HG03342 (cell line): ENCODE measurements around the gene ACTG2.
"Not testable (repeated sequence)": the region's sequence is repeated elsewhere in the genome, so short reads cannot be mapped to it uniquely, and the experiment has no call there.

ENCODE experiments used
- ATAC-seq: cut with Tn5 transposase; IDR thresholded peaks from one replicate; pipeline ENCODE4 v1.9.1; 2021; ENCODE audit warnings: mild to moderate bottlenecking, moderate library complexity; ENCODE audit not compliant: unreplicated experiment

Gene ACTG2

GRCh38 chr2:73892631-73893329 is at the start of gene ACTG2:
TSS of gene ACTG2 (plus strand) at chr2:73893008. CDS start at chr2:73901312, 8,304 bp downstream.
- ATAC-seq: no peak

GRCh38 chr2:73844087-73844486 is 48.7 kb upstream of the ACTG2 start:
- ATAC-seq: no peak

- ATAC-seq: no peak
Measured at GRCh38 chr2:73850009-73850408, 42.8 kb upstream of the ACTG2 start.

- no peak for ATAC-seq
Measured at GRCh38 chr2:73851274-73851673, 41.5 kb upstream of the ACTG2 start.

- ATAC-seq: no peak
Measured at GRCh38 chr2:73852020-73852419, 40.8 kb upstream of the ACTG2 start.

DNA sequence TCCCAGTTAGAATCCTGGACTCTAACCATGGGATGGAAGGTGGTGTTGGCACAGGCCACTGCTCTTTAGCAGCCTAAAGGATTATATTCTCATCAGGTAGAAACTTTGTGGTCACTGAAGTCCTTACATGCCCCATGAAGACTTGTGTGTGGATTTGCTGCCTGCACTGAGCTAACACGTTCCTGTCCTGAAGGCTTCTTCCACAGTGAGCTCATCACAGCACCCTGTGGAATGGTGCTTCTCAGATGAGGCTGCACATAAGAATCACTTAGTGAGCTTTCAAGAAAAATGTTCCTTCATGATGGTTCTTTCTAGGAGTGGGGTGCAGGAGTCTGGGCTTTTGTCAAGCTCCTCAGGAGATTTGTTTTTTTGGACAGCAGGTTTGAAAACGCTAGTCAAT is 37.3 kb upstream of the ACTG2 start:
- ATAC-seq: no peak

DNA sequence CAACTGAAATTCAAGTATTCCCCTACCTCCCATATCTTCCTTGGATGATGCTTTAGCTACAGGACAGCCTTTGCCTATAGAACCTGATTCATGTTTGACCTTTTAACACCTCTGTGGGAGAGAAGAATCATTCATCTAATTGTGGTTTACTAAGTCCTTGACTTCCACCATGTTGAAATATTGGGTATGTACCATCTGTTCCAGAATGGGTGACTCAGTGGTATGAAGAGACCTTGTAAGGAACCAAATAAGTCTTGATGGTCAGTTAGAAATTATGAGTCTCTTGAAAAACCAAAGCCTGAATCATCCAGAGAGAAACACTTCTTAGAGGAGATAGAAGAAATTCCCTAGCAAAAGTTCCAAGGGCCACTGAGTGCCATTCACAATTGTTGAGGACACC is 36.6 kb upstream of the ACTG2 start:
- no peak for ATAC-seq

GRCh38 chr2:73859721-73860586 is 32.9 kb upstream of the ACTG2 start:
- ATAC-seq: no peak

- no peak for ATAC-seq
Measured at GRCh38 chr2:73862987-73863386, 29.8 kb upstream of the ACTG2 start.

DNA sequence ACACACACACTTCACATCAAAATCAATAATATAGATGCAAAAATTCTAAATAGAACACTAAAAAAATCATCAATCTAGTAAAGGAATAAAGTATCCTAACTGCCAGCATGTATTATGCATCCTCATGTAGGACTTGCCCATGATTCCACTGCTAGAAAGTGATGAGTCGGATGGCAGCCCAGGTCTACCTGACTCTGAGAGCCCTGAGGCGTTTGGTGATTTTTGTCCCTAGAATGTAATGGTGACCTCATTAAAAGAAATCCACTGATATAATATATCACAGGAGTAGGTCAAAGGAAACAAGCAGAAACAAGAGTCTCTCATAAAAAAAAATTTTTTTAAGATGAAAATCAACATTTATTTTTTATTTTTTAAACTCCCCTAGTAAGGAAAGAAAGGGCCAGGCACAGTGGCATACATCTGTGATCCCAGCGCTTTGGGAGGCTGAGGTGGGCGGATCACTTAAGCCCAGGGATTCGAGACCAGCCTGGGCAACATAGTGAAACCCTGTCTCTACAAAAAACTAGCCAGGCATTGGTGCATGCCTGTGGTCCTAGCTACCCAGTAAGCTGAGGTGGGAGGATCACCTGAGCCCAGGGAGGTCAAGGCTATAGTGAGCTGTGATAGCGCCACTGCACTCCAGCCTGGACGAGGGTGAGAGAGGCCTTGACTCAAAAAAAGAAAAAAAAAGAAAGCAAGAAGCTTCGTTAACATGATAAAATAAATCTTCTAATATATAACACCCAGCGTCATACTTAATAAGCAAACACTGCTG is 24.4 kb upstream of the ACTG2 start:
- no peak for ATAC-seq

DNA sequence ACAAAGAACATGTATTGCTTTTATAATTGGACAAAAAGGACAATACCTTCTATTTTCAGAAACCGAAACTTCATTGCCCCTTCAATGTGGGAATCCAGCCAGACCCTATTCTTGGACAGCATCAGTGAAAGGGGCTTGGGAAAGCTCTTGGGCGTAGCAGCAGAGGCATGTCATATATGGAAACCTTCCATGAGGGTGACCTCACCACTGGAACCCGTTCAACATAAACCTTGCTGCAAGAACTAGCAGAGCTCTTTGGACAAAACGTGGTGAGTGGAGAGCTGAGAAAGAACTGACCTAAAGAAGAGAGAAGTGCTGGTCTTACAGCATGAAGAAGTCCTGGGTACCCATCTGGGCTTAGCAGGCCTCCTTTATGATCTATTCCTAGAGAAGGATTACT is 22.7 kb upstream of the ACTG2 start:
- no peak for ATAC-seq

GRCh38 chr2:73877071-73877802 is 15.6 kb upstream of the ACTG2 start:
- no peak for ATAC-seq

GRCh38 chr2:73877984-73878383 is 14.8 kb upstream of the ACTG2 start:
- not testable (repeated sequence) for ATAC-seq

DNA sequence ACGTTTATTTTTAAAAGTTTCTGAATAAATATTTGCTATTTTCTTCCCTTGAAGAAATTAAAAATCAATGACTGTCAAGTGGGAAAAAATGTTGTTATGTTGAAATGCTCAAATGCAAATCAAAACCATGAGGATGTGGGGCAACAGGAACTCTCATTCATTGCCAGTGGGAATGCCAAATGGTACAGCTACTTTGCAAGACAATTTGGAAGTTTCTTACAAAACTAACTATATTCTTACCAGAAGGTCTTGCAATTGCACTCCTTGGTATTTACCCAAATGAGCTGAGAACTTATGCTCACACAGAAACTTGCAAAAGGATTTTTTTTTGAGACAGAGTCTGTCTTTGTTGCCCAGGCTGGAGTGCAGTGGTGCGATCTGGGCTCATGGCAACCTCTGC is 7.4 kb upstream of the ACTG2 start:
- no peak for ATAC-seq

DNA sequence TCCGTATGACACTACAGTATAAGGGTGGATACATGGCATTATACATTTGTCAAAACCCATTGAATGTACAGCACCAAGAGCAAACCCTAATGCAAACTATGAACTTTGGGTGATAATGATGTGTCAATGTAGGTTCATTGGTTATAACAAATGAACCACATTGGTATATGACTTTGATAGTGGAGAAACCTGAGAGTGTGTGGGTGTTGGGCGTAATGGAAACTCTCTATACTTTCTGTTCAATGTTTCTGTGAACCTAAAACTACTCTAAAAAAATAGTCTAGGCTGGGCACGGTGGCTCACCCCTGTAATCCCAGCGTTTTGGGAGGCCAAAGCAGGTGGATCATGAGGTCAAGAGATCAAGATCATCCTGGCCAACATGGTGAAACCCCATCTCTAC is 6.5 kb upstream of the ACTG2 start:
- ATAC-seq: no peak

DNA sequence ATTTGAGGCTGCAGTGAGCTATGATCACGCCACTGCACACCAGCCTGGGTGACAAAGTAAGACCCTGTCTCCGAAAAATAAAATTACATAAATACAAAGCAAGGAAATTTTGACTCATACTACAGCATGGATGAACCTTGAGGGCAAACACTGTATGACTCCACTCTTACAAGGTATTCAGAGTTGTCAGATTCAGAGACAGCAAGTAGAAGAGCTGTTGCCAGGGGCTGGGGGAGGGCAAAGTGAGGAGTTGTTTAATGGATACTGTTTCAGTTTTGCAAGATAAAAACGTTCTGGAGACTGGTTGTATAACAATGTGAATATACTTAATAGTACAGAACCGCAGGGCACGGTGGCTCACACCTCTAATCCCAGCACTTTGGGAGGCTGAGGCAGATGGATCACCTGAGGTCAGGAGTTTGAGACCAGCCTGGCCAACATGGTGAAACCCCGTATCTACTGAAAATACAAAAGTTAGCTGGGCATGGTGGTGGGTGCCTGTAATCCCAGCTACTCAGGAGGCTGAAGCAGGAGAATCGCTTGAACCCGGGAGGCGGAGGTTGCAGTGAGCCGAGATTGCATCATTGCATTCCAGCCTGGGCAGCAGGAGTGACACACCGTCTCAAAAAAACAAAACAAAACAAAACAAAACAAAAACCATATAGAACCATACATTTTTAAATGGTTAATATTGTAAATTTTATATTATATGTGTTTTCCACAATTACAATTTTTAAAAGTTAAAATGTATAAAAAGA is 5.0 kb upstream of the ACTG2 start:
- ATAC-seq: not testable (repeated sequence)

GRCh38 chr2:73888388-73888787 is 4.4 kb upstream of the ACTG2 start:
- no peak for ATAC-seq

- no peak for ATAC-seq
Measured at GRCh38 chr2:73889206-73889605, 3.6 kb upstream of the ACTG2 start.

GRCh38 chr2:73890301-73891092 is 2.3 kb upstream of the ACTG2 start:
- ATAC-seq: no peak
